RPMI7951 (cell line): ENCODE data around the gene CCIN. TPM values are rescaled to one million over a fixed set of nuclear protein-coding genes. Genes with fewer than 3 reads are reported as not detected.
"Not testable (repeated sequence)": the region's sequence is repeated elsewhere in the genome, so short reads cannot be mapped to it uniquely, and the experiment has no call there.

Experiments used
- DNase-seq: peaks from one replicate; pipeline ENCODE4 v3.0.0-alpha.2; 2012; ENCODE audit warnings: low read depth
- total RNA-seq: library from RNA; depleted of rRNA; stranded (reverse); fragments of >200 nt; shearing (Covaris generic); gene quantifications from 2 replicates; pipeline ENCODE4 v1.2.3, GENCODE V29; 2014; rRNA removed

The CCIN gene
- total RNA-seq, result 0.24 and 0.59 TPM in 2 replicates

GRCh38 chr9:36169166-36169565 lies at the start of gene CCIN:
Gene CCIN (plus strand): TSS chr9:36169388. CDS start chr9:36169503, 115 bp downstream.
- no peak for DNase-seq

GRCh38 chr9:36119476-36119875 lies 49.7 kb upstream of the CCIN start:
- DNase-seq, result no peak

- DNase-seq, result no peak
Measured at GRCh38 chr9:36120705-36121104, 48.5 kb upstream of the CCIN start.

GRCh38 chr9:36121971-36122370 lies 47.2 kb upstream of the CCIN start:
- no peak for DNase-seq

GRCh38 chr9:36123515-36123914 lies 45.7 kb upstream of the CCIN start:
- DNase-seq, result no peak

GRCh38 chr9:36125062-36125855 lies 43.9 kb upstream of the CCIN start:
- DNase-seq, result no peak

GRCh38 chr9:36126016-36126730 lies 43.0 kb upstream of the CCIN start:
- DNase-seq, result no peak

GRCh38 chr9:36127652-36128244 lies 41.4 kb upstream of the CCIN start:
- no peak for DNase-seq

GRCh38 chr9:36128349-36128748 lies 40.8 kb upstream of the CCIN start:
- no peak for DNase-seq

- no peak for DNase-seq
Measured at GRCh38 chr9:36129139-36129538, 40.0 kb upstream of the CCIN start.

GRCh38 chr9:36131666-36132065 lies 37.5 kb upstream of the CCIN start:
- DNase-seq, result not testable (repeated sequence)

- no peak for DNase-seq
Measured at GRCh38 chr9:36132086-36132485, 37.1 kb upstream of the CCIN start.

GRCh38 chr9:36134761-36135505 lies 34.3 kb upstream of the CCIN start:
- DNase-seq, result no peak

GRCh38 chr9:36135741-36136271 lies 33.4 kb upstream of the CCIN start:
- no peak for DNase-seq

GRCh38 chr9:36136272-36136893 lies 32.8 kb upstream of the CCIN start, which contains the start of gene GLIPR2:
Gene GLIPR2 (plus strand): TSS chr9:36136733. CDS start chr9:36136779, 46 bp downstream.
- DNase-seq, result peak; percentile 63

GRCh38 chr9:36136894-36137391 lies 32.2 kb upstream of the CCIN start:
- no peak for DNase-seq

GRCh38 chr9:36137392-36138004 lies 31.7 kb upstream of the CCIN start:
- DNase-seq, result no peak

- no peak for DNase-seq
Measured at GRCh38 chr9:36138496-36138895, 30.7 kb upstream of the CCIN start.

- DNase-seq, result no peak
Measured at GRCh38 chr9:36138901-36139300, 30.3 kb upstream of the CCIN start.
